ENCODE results near the gene GPRIN1.

The GPRIN1 gene

GRCh38 chr5:176575488-176576422, 34.2 kb downstream of the GPRIN1 start:
- no peaks in the 10 kb centered on the region for H3K36me3 ChIP-seq (ENCODE audit: low read depth)
- H3K9me3 ChIP-seq (ENCODE audit: severe bottlenecking): no peaks in the 10 kb centered on the region
- H3K27me3 ChIP-seq (ENCODE audit: insufficient read depth, poor library complexity, severe bottlenecking): no peaks in the 10 kb centered on the region
- no peak for DNase-seq (ENCODE audit: low spot score)
- no peak for ATAC-seq (ENCODE audit: low read depth)
- no peak overlapping the region for H3K27ac ChIP-seq (ENCODE audit: poor library complexity, severe bottlenecking)
- no peak for TF ChIP-seq CTCF (IDR thresholded peaks at IDR 0.05; ENCODE audit: poor library complexity, severe bottlenecking)
- no peaks in the 10 kb centered on the region for H3K4me1 ChIP-seq (ENCODE audit: insufficient read depth, poor library complexity, severe bottlenecking)
- no peak overlapping the region for H3K4me3 ChIP-seq (ENCODE audit: severe bottlenecking)

- no peak for ATAC-seq (ENCODE audit: low read depth)
- H3K36me3 ChIP-seq (ENCODE audit: low read depth): no peaks in the 10 kb centered on the region
- no peaks in the 10 kb centered on the region for H3K27me3 ChIP-seq (ENCODE audit: insufficient read depth, poor library complexity, severe bottlenecking)
- no peak overlapping the region for H3K4me3 ChIP-seq (ENCODE audit: severe bottlenecking)
- H3K4me1 ChIP-seq (ENCODE audit: insufficient read depth, poor library complexity, severe bottlenecking): no peaks in the 10 kb centered on the region
- H3K27ac ChIP-seq (ENCODE audit: poor library complexity, severe bottlenecking): no peak overlapping the region
- no peak for DNase-seq (ENCODE audit: low spot score)
- H3K9me3 ChIP-seq (ENCODE audit: severe bottlenecking): no peaks in the 10 kb centered on the region
- TF ChIP-seq CTCF (IDR thresholded peaks at IDR 0.05; ENCODE audit: poor library complexity, severe bottlenecking): no peak
These were observed 34.9 kb downstream of the GPRIN1 start for GRCh38 chr5:176575066-176575465.

GRCh38 chr5:176574297-176574591, 35.7 kb downstream of the GPRIN1 start:
- Histone ChIP-seq H3K36me3 (ENCODE audit: low read depth) (no peaks in the 10 kb centered on the region), H3K4me1 (ENCODE audit: insufficient read depth, poor library complexity, severe bottlenecking) (no peaks in the 10 kb centered on the region), H3K9me3 (ENCODE audit: severe bottlenecking) (no peaks in the 10 kb centered on the region), H3K27ac (ENCODE audit: poor library complexity, severe bottlenecking) (no peak overlapping the region), H3K4me3 (ENCODE audit: severe bottlenecking) (no peak overlapping the region), H3K27me3 (ENCODE audit: insufficient read depth, poor library complexity, severe bottlenecking) (no peaks in the 10 kb centered on the region)
- ATAC-seq (ENCODE audit: low read depth) (no peak), DNase-seq (ENCODE audit: low spot score) (no peak)
- peak; percentile 71 for TF ChIP-seq CTCF (IDR thresholded peaks at IDR 0.05; ENCODE audit: poor library complexity, severe bottlenecking)

GRCh38 chr5:176573564-176574296, 36.2 kb downstream of the GPRIN1 start:
- Histone ChIP-seq H3K27me3 (ENCODE audit: insufficient read depth, poor library complexity, severe bottlenecking) (no peaks in the 10 kb centered on the region), H3K4me3 (ENCODE audit: severe bottlenecking) (no peak overlapping the region), H3K9me3 (ENCODE audit: severe bottlenecking) (no peaks in the 10 kb centered on the region), H3K27ac (ENCODE audit: poor library complexity, severe bottlenecking) (no peak overlapping the region), H3K4me1 (ENCODE audit: insufficient read depth, poor library complexity, severe bottlenecking) (no peaks in the 10 kb centered on the region), H3K36me3 (ENCODE audit: low read depth) (no peaks in the 10 kb centered on the region)
- peak; percentile 85 for TF ChIP-seq CTCF (IDR thresholded peaks at IDR 0.05; ENCODE audit: poor library complexity, severe bottlenecking)
- DNase-seq (ENCODE audit: low spot score) (no peak), ATAC-seq (ENCODE audit: low read depth) (peak; percentile 46)

All from RWPE2 (cell line).